Lung microvascular endothelial cell (primary cell): ENCODE results near the gene OPN4. TPM values are rescaled to one million over a fixed set of nuclear protein-coding genes. Genes with fewer than 3 reads are reported as not detected.

Experiments used
- DNase-seq, 2 donors: peaks; one replicate each; pipeline versions ENCODE4 v3.0.0 to v3.0.0-alpha.2; 2010; ENCODE audit warnings: low read depth in 2 of 2
- total RNA-seq: library from RNA; depleted of rRNA; stranded (reverse); fragments of >200 nt; gene quantifications from 2 replicates; pipeline ENCODE4 v1.2.1, GENCODE V29; 2014

The OPN4 gene
- total RNA-seq, 1 donor from 2014 or later = not detected

DNA sequence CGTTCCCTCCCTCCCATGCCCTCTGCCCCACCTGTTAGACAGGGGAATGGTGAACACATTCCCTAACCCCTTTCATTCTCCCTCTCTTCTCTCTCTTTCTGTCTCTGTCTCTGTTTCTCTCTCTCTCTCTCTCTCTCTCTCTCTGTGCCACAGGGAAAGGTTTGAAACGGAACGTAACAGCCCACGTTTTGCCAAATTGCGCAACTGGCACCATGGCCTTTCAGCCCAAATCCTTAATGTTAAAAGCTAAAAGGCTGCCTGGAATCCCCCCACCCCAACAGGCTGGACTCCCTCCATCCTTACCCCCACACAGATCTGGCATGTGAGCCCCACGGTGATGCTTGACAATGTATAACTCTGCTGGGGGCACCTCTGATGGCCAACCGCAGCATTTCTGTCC, 44.8 kb downstream of the OPN4 start:
- no peak for DNase-seq

DNA sequence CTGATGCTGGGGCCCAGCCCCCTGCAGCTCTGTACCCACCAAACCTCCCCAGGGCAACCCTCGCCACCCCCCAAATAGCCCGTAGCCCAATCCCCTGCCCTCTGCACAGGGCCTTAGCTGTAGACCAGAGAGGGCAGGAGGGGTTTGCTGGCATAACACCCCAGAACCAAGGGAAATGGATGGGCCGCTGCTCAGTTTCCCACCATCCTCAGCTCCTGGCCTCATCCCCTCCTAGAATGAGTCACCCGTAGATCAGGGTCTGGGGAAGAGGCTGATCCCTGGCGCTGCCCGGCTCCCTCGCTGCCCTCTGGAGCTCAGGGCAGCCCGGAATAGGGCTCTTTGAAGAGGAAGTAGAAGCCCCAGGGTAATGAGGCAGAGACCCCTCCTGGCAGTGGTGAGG, 45.2 kb downstream of the OPN4 start:
- no peak for DNase-seq

DNA sequence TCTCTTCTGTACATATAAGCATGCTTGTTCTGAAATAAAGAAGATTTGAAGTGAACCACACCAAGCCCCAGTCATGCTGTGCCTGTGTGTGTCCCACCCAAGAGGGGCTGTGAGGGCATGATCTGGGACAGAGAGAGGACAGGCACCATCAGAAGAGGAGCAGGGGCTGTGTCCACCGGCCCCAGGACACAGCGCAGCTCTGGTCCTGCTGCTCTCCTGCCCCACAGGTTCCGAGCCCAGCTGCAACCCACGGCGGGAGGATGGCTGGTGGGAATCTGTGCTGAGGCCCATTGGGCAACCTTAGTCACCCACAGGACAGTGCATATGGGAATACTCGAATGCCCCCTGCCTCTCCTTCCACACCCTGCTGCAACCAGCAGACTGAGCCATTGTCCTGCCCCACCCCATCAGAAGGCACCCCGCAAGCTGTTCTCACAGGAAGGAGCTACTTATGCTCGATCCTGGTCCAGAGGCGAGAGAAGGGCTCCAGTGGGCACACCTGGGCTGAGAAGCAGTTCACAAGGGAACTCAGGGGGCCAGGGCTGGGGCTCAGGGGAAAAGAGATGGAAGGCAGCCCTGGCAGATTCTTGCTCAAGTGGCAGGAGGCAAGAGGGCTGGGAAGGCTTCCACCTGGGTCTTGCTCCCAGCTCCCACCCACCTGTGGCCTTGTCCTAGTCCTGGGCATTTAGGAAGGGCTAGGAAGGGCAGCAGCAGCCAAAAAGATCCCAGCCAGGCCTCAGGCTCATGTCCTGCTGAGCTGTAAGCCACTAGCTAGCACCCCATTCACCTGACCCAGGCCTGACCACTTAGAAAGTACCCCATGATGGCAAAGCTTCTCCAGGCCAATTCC, 45.9 kb downstream of the OPN4 start:
- no peak for DNase-seq

DNA sequence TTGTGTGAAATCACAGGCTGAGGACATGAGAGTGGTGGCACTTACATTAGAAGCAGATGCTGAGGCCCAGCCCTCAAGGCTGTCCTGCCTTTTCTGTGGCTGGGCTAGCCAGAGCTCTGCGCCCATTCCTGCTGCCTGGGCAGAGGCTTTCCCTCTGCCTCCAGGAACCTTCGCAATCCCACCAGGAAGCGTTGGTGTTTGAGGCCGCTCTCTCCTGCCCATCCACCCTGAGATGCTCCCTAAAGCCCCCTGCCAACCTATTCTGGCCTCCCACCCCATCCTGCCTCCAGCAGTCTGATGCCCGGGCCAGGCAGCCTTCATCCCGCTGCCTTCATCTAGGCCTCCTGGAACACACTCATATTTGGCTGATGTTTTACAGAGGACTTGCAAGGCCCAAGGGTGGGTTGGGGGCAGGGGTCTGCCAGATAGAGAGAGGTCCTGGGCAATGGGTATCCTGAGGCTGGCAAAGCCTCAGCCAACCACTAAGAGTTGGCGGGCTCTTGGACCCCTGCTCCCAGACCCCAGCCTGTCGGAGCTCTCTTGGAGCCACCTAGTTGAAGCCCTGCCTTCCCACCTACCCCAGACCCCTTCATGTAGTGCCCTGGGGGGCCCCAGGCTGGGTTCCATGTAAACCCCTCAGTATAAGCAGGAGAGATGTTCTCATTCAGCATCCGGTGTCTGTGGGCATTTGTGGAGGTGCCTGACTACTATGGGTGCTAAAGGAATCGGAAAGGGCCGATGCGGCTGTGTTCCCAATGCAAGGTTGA, 46.7 kb downstream of the OPN4 start:
- no peak for DNase-seq

DNA sequence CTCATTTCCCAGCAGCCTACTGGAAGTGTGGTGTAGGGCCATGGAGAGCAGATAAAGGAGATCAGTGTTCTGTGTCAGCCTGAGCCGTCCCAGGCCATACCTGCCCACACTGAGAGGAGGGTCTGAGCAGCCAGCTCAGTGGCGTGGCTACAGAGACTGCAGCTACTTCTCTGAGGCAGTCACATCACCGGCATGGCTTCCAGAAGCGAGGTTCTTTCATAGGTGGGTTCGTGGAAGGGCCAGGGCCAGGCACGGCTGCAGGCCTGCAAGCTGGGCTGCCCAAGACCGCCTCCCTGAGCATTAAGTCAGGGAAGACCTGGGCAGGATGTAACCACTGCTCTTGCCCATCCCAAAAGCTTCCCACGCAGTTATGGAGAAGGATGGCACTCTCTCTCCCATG, 48.8 kb downstream of the OPN4 start:
- no peak for DNase-seq

DNA sequence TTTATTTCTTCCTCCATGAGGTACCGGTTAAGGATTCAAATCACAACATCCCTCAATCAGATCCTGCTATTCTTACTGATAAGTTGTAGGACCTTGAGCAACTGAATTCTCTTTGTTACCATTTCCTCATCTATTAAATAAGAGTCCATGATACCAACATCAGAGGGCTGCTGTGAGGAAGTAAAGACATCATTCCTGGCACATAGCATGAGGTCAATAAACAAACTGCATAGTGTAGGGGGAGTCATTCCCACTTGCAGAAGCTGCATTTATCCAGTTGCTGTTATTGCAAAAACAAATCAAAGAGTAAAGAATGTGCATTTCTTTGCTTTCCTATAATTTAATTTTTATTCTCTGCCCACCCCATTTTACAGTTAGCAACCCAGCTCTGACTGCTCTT, 50.8 kb downstream of the OPN4 start:
- no peak for DNase-seq

DNA sequence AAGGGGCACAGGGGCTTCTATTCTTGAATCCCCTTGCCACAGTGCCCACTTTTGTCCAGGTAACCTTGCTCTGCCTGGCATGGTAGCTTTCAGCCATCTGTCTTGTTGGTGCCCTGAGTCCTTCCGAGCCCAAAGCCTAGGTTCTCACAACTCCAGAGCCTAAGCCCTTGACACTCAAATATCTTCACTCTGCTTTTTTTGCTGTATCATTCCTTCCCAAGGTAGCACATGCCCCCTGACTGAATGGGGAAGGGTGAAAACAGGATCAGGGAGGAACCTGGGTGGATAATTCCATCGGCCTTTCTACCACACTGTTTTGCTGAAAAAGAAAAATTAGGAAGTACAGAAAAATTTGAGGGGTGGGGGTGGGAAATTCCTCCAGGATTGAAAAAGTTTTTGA, 51.6 kb downstream of the OPN4 start:
- DNase-seq = no peak

DNA sequence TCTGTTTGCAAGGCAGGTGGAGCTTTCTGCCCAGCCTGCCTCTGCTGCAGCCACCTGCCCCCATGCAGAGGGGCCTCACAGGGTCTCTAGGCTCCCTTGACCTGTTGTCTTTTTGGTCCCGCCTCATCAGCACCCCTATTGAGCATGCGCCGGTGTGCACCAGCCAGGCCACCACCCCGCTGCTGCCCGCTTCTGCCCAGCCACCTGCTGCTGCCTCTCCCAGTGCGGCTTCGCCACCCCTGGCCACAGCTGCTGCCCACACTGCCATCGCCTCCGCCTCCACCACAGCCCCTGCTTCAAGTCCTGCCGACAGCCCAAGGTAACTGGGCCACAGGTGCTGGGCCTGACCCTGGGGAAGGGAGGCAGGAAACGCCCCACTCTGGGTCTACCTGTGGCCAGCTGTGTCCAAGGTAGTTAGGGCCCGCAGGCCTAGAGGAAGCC, 52.1 kb downstream of the OPN4 start:
- no peak for DNase-seq

DNA sequence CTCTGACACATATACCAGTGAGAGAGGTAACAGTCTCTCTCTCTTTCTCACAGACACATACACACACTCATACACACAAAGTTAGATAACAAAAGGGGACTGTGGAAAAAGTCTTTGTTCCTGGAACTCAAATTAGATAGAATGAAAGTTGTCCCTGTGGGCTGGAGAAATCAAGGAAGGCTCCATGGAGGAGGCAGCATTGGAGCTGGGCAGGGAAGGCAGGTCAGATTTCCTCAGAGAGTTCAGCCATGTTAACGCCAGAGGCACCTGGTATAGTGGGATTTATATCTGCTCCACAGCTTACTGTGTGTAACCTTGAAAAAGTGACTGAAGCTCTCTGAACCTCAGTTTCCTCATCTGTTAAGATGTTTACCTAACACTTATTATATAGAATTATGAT, 52.6 kb downstream of the OPN4 start:
- no peak for DNase-seq

DNA sequence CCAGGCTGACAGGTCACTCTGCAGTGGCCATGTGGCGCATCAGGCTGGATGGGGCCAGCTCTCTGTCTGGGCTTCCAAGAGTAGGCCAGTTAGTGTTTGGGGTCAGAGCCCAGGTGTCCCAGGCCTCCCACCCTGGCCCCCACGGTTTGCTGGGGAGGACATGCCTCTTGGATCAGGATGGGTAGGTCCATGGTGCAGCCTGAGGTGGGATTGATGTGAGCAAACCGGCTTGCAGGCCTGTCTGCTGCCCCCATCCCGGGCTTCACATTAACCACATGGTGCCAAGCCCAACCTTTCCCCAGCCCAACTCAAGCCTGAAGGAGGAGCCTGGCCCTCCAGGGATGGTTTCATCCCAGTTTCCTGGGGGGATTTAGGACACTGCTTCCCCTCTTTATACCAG, 53.2 kb downstream of the OPN4 start:
- no peak for DNase-seq

DNA sequence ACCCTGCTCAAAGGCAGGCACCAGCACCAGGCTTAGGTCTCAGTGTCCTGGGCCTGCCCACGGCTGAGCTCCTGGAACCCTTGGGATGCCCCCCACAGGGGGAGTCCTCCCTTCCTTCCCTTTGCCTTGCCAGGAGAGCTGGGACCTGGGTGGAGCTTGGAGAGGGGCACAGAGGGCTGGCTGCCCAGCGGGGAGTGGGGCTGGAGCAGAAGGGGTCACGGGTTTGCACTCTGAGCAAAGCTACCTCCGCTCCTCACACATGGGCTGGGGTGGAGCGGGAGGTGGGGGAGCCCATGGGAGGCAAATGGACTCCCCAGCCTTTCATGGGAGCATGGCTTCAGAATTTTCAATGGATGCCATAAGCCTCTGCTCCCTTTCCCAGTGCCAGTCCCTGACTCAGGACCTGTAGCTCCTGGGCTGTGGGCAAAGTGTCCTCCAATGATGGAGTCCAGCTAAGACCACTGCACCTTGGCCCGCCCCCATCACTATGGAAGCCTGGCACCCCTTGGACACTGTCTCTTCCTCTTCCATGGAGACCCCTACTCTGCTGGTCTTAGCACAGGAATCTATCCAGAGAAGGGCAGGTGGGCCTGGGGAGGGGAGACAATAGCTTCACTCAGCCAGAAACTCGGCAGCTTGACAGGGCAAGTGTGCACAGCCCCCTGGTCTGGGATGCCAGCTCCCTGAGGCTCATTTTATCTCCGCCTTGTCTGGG, 53.9 kb downstream of the OPN4 start:
- DNase-seq = no peak

DNA sequence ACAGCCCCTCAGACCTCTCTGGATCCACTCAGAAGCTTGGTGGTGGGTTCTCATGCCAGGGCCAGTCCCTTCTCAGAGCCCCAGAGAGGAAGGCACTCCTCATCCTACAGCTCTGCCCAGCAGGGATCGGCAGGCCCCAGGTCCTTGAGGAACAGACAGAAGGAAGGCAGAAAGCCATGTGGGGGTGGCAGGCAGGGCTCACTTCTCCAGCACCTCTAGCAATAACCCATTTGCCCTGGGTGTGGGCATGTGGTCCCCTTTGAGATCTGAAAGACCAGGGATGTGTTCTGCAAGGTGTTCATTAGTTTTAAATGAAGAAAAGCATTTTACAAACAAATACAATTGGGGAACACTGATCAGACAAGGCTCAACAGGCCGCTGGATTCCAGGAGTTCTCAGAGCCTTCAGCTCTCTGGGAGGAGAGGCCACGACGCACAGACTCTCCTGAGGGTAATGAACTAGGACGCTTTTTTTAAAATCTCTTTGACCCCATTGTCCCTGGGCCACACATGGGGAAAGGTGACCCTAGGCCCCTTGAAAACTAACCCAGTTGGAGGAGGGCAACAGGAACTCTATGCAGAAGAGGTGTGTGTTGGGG, 54.5 kb downstream of the OPN4 start:
- DNase-seq = no peak

DNA sequence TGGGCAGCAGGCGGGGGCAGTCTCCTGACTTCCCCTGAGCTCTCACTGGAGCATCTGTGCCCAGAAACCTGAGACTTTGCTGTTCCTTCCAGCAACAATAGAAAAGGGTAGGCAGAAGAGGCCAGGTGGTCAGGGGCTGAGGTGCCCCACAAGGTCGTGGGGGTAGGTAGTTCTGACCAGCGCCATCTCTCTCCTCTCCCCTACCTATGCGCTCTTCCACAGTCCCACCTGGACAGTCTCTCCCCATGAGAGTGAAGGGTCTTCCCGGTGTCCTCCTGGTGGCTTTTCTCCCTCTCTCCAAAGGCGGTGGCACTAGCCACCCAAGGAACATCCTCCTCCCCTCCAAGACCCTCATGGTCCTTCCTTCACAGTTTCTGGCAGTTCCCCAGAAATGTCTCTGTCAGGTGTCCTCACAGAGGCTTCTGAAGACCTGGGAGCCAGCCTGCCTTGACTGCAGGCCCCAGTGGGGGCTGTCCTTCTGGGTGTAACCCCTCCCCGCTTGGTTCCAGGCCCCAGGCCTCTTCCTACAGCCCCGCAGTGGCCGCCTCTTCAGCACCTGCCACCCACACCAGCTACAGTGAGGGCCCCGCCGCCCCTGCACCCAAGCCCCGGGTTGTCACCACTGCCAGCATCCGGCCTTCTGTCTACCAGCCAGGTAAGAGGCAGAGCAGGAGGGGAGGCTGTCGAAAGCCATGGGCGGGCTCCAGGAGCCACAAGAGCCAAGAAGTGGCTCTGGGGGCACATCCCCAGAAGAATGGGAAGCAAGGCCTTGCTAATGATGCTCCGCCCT, 55.2 kb downstream of the OPN4 start:
- DNase-seq = no peak

DNA sequence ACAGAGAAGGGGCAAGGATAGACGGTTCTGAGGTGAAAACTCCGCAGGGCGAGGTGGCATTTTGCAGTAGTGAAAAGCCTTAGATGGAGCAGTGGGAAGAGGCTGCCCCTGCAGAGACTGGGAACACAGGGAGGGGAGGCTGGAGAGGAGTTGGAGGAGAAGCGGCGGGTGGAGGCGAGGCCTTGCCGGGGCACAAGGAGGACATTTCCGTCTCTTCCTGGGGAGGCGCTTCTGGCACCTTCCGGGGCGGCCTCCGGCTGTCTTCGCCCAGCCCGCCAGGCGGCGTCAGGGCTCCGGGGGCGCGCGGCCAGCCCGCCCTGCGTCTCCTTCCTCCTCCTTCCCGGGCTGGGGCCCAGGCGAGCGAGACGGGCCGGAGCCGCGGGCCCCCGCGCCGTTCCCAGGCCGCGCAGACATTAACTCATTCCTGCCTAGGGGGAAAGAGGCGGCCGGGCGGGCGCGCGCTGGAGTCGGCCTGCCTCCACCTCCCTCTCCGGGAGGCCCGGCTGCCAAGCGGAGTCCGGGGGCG, 56.7 kb downstream of the OPN4 start:
- DNase-seq = peak in 1 of 2 donors; percentile 64

DNA sequence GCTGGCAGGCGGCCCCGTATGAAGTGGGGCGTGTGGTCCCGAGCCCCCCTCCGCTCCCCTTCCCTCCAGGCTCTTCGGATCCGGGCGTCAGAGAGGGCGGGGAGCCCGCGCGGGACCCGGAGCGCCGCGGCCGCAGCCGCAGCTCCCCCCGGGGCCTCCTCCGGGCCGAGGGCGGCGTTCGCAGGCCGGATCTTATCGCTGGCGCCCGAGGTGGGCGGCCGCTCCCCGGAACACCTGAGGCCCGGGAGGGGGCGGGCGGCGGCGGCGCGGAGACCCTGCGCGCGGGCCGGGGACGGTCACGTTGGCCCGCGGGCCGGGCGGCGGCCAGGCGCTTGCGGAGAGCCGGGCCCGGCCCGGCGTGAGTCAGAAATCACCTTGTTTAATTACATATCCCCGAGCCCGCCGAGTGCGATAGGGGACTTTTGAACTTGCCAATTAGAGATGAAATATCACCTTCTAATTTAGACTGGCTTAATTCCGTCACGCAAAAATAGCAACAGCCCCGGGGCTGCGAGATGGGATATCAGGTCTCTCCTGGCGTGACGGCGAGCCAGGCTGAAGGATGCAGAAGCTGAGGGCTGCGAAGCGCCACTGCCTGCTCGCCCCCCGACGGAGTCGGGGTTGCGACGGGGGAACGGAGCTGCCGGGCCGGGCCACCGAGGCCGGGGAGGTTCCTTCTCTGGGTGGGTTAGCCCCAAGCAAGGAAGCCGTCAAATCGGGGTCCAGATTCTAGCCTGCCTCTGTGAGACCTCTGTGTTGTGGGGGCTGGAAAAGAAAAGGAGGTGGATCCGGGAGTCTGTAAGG, 57.4 kb downstream of the OPN4 start:
- no peak for DNase-seq

DNA sequence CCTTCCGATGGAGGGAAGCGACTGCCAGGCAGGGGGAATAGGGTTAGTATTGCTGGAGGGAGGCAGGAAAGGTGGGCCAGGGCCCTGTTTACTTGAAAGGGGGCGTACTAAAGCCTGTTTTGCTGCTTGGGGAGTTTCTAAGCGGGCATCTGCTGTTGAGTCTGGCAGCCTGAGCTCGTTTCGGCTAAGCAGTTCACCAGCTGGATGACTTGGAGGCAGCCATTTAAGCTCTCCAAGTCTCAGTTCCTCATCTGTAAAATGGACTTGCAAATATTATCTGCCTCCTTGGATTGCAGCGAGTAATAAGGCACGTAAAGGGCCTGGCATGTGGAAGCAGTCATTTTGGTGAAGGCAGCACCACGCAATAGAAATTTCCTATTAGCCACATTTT, 58.0 kb downstream of the OPN4 start:
- DNase-seq = no peak

DNA sequence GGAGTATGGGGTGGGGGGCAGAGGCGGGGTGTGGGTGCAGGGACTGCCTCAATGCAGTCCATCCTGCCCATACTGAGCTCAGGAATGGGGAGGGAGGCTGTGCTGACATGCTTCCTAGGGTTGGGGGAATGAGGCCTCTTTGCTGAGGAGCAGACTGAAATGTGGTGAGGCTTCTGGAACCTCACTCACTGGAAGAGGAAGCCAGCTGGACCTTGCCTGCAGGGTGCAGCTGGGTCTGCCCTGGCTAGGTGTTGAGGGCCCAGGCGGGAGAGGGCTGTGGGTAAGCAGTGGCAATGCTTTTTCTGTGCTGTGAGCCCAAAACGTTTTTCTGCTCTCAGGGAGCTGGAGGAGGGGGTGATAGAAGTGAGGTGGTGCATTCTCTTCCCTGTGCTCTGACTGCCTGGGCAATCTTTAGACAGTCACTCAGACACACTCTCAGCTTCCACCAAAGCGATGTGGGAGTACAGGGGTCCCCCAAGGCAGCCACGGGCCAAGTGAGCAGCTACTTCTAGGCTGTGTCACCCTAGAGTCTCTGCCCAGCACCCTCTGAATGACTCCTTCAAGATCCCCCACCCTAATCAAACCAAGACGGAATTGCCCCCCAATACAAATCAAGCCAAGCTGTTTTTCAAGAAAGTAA, 60.9 kb downstream of the OPN4 start:
- DNase-seq = no peak

DNA sequence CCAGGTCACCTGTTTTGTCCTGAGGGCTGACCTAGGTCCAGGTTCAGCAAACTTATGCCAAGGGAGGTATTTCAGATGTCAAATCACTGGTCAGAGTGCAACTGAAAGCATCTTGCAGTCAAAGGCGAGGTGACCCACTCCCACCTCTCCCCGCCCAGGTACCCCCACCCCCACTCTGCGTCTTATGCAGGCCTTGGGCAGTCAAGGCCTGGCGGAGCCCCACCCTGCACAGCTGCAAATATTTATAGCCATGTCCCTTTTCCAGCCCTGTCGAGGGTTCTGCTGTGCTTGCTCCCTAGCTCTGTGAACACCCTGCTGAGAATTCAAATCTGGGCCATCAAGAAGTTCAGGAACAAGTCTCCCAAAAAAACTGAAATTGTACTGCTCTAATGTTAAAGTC, 61.5 kb downstream of the OPN4 start:
- DNase-seq = no peak
